ENCODE measurements around the gene TAB2. TPM values are rescaled to one million over a fixed set of nuclear protein-coding genes. Genes with fewer than 3 reads are reported as not detected.
A peak's percentile ranks its signal among the peaks of the same experiment; 100 is the strongest.

The TAB2 gene
- total RNA-seq, 1 experiment from 2014 or later: 55.6 TPM

- Mint-ChIP-seq H3K4me1 (no peaks in the 10 kb centered on the region), H3K4me3 (peak overlapping the region; percentile 53), H3K36me3 (no peaks in the 10 kb centered on the region), H3K27me3 (ENCODE audit: low read depth) (peaks cover 47% of the 10 kb centered on the region), H3K27ac (no peak overlapping the region), H3K9me3 (no peaks in the 10 kb centered on the region)
- CTCF ChIA-PET: interaction anchor here (1.2 to 2.0 kb wide), 2 partner anchors 20 to 261 kb away, joined by 3 to 9 read pairs; no protein-coding TSS in a partner anchor
- ATAC-seq: peak; percentile 47
- POLR2A ChIA-PET: interaction anchor here (0.6 kb wide), 1 partner anchor 49 kb away, joined by 3 read pairs; no protein-coding TSS in a partner anchor
- DNase-seq (ENCODE audit: low spot score): peak; percentile 44
- TF ChIP-seq IRF2 (CRISPR knock-in tag; IDR thresholded peaks at IDR 0.05; ENCODE audit: borderline replicate concordance, low read depth): no peak
- no peak for TF ChIP-seq MYBL2 (CRISPR knock-in tag; IDR thresholded peaks at IDR 0.05)
- TF ChIP-seq EMX1 (CRISPR knock-in tag; IDR thresholded peaks at IDR 0.05): no peak
- no peak for TF ChIP-seq RORB (CRISPR knock-in tag; IDR thresholded peaks at IDR 0.05)
- TF ChIP-seq ZNF416 (CRISPR knock-in tag; IDR thresholded peaks at IDR 0.05): no peak
- no peak for TF ChIP-seq E2F4 (CRISPR knock-in tag; IDR thresholded peaks at IDR 0.05; ENCODE audit: borderline replicate concordance, low read depth)
- TF ChIP-seq MAX (CRISPR knock-in tag; IDR thresholded peaks at IDR 0.05): no peak
- no peak for TF ChIP-seq SP1 (CRISPR knock-in tag; conservative IDR thresholded peaks at IDR 0.05)
- no peak for TF ChIP-seq E2F1 (CRISPR knock-in tag; IDR thresholded peaks at IDR 0.05)
- TF ChIP-seq MXD4 (CRISPR knock-in tag; IDR thresholded peaks at IDR 0.05; ENCODE audit: borderline replicate concordance): no peak
- TF ChIP-seq ELF4 (CRISPR knock-in tag; IDR thresholded peaks at IDR 0.05; ENCODE audit: low read depth): no peak
- TF ChIP-seq FOXK1 (CRISPR knock-in tag; IDR thresholded peaks at IDR 0.05): no peak
- TF ChIP-seq ZNF232 (CRISPR knock-in tag; IDR thresholded peaks at IDR 0.05): no peak
- TF ChIP-seq ZNF425 (CRISPR knock-in tag; conservative IDR thresholded peaks at IDR 0.05): no peak
Observed at GRCh38 chr6:149451376-149452036, 134.0 kb downstream of the TAB2 start.

- no peak overlapping the region for H3K27ac Mint-ChIP-seq
- ChIA-PET POLR2A (no interaction called here), CTCF (no interaction called here)
- no peak for DNase-seq (ENCODE audit: low spot score)
- peak overlapping the region; percentile 53 for H3K4me3 Mint-ChIP-seq
- H3K4me1 Mint-ChIP-seq: no peaks in the 10 kb centered on the region
- H3K9me3 Mint-ChIP-seq: no peaks in the 10 kb centered on the region
- no peaks in the 10 kb centered on the region for H3K36me3 Mint-ChIP-seq
- ATAC-seq: no peak
- H3K27me3 Mint-ChIP-seq (ENCODE audit: low read depth): peaks cover 47% of the 10 kb centered on the region
- TF ChIP-seq NFE2L1 (CRISPR knock-in tag; IDR thresholded peaks at IDR 0.05): no peak
- TF ChIP-seq NR1H2 (CRISPR knock-in tag; IDR thresholded peaks at IDR 0.05): no peak
- no peak for TF ChIP-seq ZNF425 (CRISPR knock-in tag; conservative IDR thresholded peaks at IDR 0.05)
- no peak for TF ChIP-seq GRHL2 (CRISPR knock-in tag; IDR thresholded peaks at IDR 0.05; ENCODE audit: insufficient replicate concordance, severe bottlenecking)
- no peak for TF ChIP-seq CDX4 (CRISPR knock-in tag; IDR thresholded peaks at IDR 0.05; ENCODE audit: borderline replicate concordance)
- no peak for TF ChIP-seq ZNF263 (CRISPR knock-in tag; IDR thresholded peaks at IDR 0.05; ENCODE audit: low read depth)
- TF ChIP-seq HMGXB4 (CRISPR knock-in tag; IDR thresholded peaks at IDR 0.05): no peak
- TF ChIP-seq ZNF317 (CRISPR knock-in tag; IDR thresholded peaks at IDR 0.05; ENCODE audit: borderline replicate concordance, low read depth): no peak
- no peak for TF ChIP-seq ZNF232 (CRISPR knock-in tag; IDR thresholded peaks at IDR 0.05)
- TF ChIP-seq GABPB1 (CRISPR knock-in tag; IDR thresholded peaks at IDR 0.05): no peak
Observed at GRCh38 chr6:149452037-149452939, 134.8 kb downstream of the TAB2 start.

Measured in WTC11 (cell line).